Adrenal gland (tissue), 5 donors: ENCODE results near the gene LSM14B.

ENCODE experiments used
- POLR2A ChIP-seq, 2 donors: fragments of 450-650 bp; IDR thresholded peaks; one replicate each; pipeline ENCODE4 v1.6.1; 2017; ENCODE audit warnings: antibody characterized with exemption in 2 of 2, mild to moderate bottlenecking in 2 of 2, moderate library complexity in 1 of 2
- TF ChIP-seq, protein P1 (sequence below), 6 experiments: fragments of 450-650 bp in 4 of 6; fragments of 200-600 bp in 2 of 6; sonication (generic) in 1 of 6; IDR thresholded peaks; 1 replicate in 5 of 6; 2 replicates in 1 of 6; pipeline versions ENCODE4 v1.5.1 to v1.8.0; 2016 to 2021; ENCODE audit warnings: antibody characterized with exemption in 6 of 6, mild to moderate bottlenecking in 2 of 6, moderate library complexity in 1 of 6
- donor health status: DM: no; HTN: no; CAD: no.

DNA sequence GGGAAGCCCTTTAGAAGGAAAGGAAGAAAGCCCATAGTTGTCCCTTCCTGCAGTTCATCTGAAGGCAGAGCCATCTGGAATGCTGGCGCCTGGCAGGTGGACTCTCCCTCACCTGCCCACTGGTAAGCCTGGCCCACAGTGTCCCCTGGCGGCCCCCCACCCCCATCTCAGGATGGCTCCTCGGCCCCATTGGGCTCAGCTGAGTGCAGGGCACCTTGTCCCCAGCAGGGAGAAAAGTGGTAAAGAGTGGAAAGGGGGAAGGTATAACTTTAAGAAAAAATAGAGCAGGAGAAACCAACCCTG is 33.9 kb downstream of the LSM14B start:
- TF ChIP-seq, protein P1, sequence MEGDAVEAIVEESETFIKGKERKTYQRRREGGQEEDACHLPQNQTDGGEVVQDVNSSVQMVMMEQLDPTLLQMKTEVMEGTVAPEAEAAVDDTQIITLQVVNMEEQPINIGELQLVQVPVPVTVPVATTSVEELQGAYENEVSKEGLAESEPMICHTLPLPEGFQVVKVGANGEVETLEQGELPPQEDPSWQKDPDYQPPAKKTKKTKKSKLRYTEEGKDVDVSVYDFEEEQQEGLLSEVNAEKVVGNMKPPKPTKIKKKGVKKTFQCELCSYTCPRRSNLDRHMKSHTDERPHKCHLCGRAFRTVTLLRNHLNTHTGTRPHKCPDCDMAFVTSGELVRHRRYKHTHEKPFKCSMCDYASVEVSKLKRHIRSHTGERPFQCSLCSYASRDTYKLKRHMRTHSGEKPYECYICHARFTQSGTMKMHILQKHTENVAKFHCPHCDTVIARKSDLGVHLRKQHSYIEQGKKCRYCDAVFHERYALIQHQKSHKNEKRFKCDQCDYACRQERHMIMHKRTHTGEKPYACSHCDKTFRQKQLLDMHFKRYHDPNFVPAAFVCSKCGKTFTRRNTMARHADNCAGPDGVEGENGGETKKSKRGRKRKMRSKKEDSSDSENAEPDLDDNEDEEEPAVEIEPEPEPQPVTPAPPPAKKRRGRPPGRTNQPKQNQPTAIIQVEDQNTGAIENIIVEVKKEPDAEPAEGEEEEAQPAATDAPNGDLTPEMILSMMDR (IDR thresholded peaks at IDR 0.05), result no peak
- TF ChIP-seq POLR2A (IDR thresholded peaks at IDR 0.05), result no peak
